Esophagus muscularis mucosa (tissue), 3 donors: ENCODE results near the gene CLDN34.

ENCODE experiments used
- CTCF ChIP-seq, 3 experiments: fragments of 200-600 bp in 2 of 3; fragments of 450-650 bp in 1 of 3; sonication (generic) in 2 of 3; IDR thresholded peaks; one replicate each; pipeline ENCODE4 v1.5.1; 2017 to 2019; ENCODE audit warnings: antibody characterized with exemption in 3 of 3, mild to moderate bottlenecking in 2 of 3, moderate library complexity in 1 of 3
- POLR2A ChIP-seq: fragments of 450-650 bp; IDR thresholded peaks from one replicate; pipeline ENCODE4 v1.6.1; 2017; ENCODE audit warnings: antibody characterized with exemption, moderate library complexity, mild to moderate bottlenecking, low read depth

GRCh38 chrX:9957743-9958142 lies 9.4 kb upstream of the CLDN34 start:
- no peak for TF ChIP-seq CTCF (IDR thresholded peaks at IDR 0.05)
- no peak for TF ChIP-seq POLR2A
